Neural cell (in vitro differentiated cells): ENCODE results near the gene NOX1. TPM values are rescaled to one million over a fixed set of nuclear protein-coding genes. Genes with fewer than 3 reads are reported as not detected.

ENCODE experiments used
- H2AFZ ChIP-seq: fragments of 200-600, 300-800 bp; sonication (generic), shearing (Covaris generic); 2 replicates; pipeline ENCODE4 v1.6.0; 2014; ENCODE audit warnings: low read depth, mild to moderate bottlenecking, antibody characterized with exemption, low read length, moderate library complexity
- H3F3A ChIP-seq: fragments of 200-600 bp; shearing (Covaris generic); 2 replicates; pipeline ENCODE4 v1.6.1; 2016; ENCODE audit warnings: mild to moderate bottlenecking, moderate library complexity, mixed read lengths, antibody characterized with exemption, low read length; ENCODE audit not compliant: insufficient read depth, poor library complexity, severe bottlenecking
- H3K27ac ChIP-seq: fragments of 200-600, 300-800 bp; sonication (generic), shearing (Covaris generic); 2 replicates; pipeline ENCODE4 v1.5.1; 2014; ENCODE audit warnings: mild to moderate bottlenecking, low read length, moderate library complexity
- H3K27me3 ChIP-seq: fragments of 300-800, 200-600 bp; sonication (generic), shearing (Covaris generic); 2 replicates; pipeline ENCODE4 v1.6.0; 2014; ENCODE audit warnings: mild to moderate bottlenecking, low read depth, low read length, moderate library complexity; ENCODE audit not compliant: insufficient read depth
- H3K36me3 ChIP-seq: fragments of 300-800, 200-600 bp; sonication (generic), shearing (Covaris generic); 2 replicates; pipeline ENCODE4 v1.5.1; 2014; ENCODE audit warnings: mild to moderate bottlenecking, antibody characterized with exemption, low read length, moderate library complexity; ENCODE audit not compliant: insufficient read depth
- H3K4me2 ChIP-seq: fragments of 300-800, 200-600 bp; sonication (generic), shearing (Covaris generic); 2 replicates; pipeline ENCODE4 v1.6.0; 2014; ENCODE audit warnings: mild to moderate bottlenecking, low read length
- H3K4me3 ChIP-seq: fragments of 300-800, 200-600 bp; sonication (generic), shearing (Covaris generic); 2 replicates; pipeline ENCODE4 v1.5.1; 2014; ENCODE audit warnings: mild to moderate bottlenecking, low read length, moderate library complexity
- H3K79me2 ChIP-seq: fragments of 200-600 bp; shearing (Covaris generic); replicated peaks from 2 replicates; pipeline ENCODE4 v1.6.0; 2014; ENCODE audit warnings: mild to moderate bottlenecking, low read length, moderate library complexity; ENCODE audit not compliant: insufficient read depth
- H3K9ac ChIP-seq: fragments of 300-800, 200-600 bp; sonication (generic), shearing (Covaris generic); 2 replicates; pipeline ENCODE4 v1.6.1; 2016; ENCODE audit warnings: mild to moderate bottlenecking, low read length, mixed read lengths
- H3K9me2 ChIP-seq: fragments of 200-600 bp; shearing (Covaris generic); 2 replicates; pipeline ENCODE4 v1.6.1; 2016; ENCODE audit warnings: mild to moderate bottlenecking, low read length, mixed read lengths; ENCODE audit not compliant: insufficient read depth
- H3K9me3 ChIP-seq: fragments of 200-600, 300-800 bp; sonication (generic), shearing (Covaris generic); 2 replicates; pipeline ENCODE4 v1.6.1; 2016; ENCODE audit warnings: mild to moderate bottlenecking, mixed run types, low read length, moderate library complexity, mixed read lengths
- H4K20me1 ChIP-seq: fragments of 200-600 bp; shearing (Covaris generic); 2 replicates; pipeline ENCODE4 v1.6.1; 2016; ENCODE audit warnings: mild to moderate bottlenecking, mixed run types; ENCODE audit not compliant: insufficient read depth
- EP300 ChIP-seq: fragments of 450-650 bp; conservative IDR thresholded peaks from 2 replicates; pipeline ENCODE4 v1.6.1; 2014; ENCODE audit warnings: antibody characterized with exemption, mild to moderate bottlenecking, moderate library complexity; ENCODE audit not compliant: poor library complexity, severe bottlenecking
- EZH2 ChIP-seq: fragments of 200-600, 300-800 bp; shearing (Covaris generic), sonication (generic); IDR thresholded peaks from 2 replicates; pipeline ENCODE4 v1.6.1; 2014; ENCODE audit warnings: antibody characterized with exemption, low read length, borderline replicate concordance, mild to moderate bottlenecking; ENCODE audit not compliant: insufficient read depth, poor library complexity, severe bottlenecking
- MXI1 ChIP-seq: fragments of 450-650 bp; conservative IDR thresholded peaks from 2 replicates; pipeline ENCODE4 v1.6.1; 2014; ENCODE audit warnings: antibody characterized with exemption, mild to moderate bottlenecking; ENCODE audit not compliant: poor library complexity, severe bottlenecking
- POLR2AphosphoS5 ChIP-seq: IDR thresholded peaks from 2 replicates; pipeline ENCODE4 v1.6.1; 2012
- RAD21 ChIP-seq: fragments of 450-650 bp; conservative IDR thresholded peaks from 2 replicates; pipeline ENCODE4 v1.6.1; 2014; ENCODE audit warnings: antibody characterized with exemption, mild to moderate bottlenecking, moderate library complexity
- SMC3 ChIP-seq: fragments of 450-650 bp; conservative IDR thresholded peaks from 2 replicates; pipeline ENCODE4 v1.6.1; 2014; ENCODE audit warnings: antibody characterized with exemption, mild to moderate bottlenecking, moderate library complexity; ENCODE audit not compliant: poor library complexity
- TAF1 ChIP-seq: IDR thresholded peaks from 2 replicates; pipeline ENCODE4 v1.6.1; 2012; ENCODE audit warnings: low read depth
- polyA plus RNA-seq: library from polyadenylated mRNA; depleted of rRNA; stranded (reverse); fragments of >200 nt; gene quantifications from 2 replicates; pipeline ENCODE4 v1.2.3, GENCODE V29; 2014
- TF ChIP-seq, protein P1 (sequence below): fragments of 450-650 bp; IDR thresholded peaks from 2 replicates; pipeline ENCODE4 v1.5.1; 2014; ENCODE audit warnings: antibody characterized with exemption, mild to moderate bottlenecking, moderate library complexity; ENCODE audit not compliant: poor library complexity, severe bottlenecking
- TF ChIP-seq, protein P2 (sequence below): IDR thresholded peaks from 2 replicates; pipeline ENCODE4 v1.6.1; 2012; ENCODE audit warnings: borderline replicate concordance

Gene NOX1
- polyA plus RNA-seq, 1 donor from 2014 or later, result not detected

DNA sequence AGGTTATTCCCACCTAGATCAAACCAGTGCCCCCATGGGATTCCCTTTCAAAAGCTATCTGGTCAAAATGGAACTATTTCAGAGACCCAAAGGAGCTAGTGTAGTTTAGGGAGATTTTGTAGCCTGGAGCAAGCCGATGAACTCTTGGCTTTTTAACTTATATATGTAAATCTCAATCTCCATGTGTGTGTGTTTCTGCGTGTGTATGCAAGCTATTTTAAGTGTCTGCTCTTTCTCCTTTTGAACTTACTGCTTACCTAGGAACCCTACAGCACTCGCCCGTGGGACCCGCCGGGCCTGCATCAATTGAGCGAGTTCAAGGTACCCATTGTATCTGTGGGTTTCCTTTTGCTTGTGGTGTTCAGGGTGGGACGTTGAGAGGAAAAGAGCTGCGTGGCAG is 43.6 kb downstream of the NOX1 start:
- no peak overlapping the region for H3K27ac ChIP-seq
- H3K4me3 ChIP-seq, result no peak overlapping the region
- H3K36me3 ChIP-seq, result no peaks in the 10 kb centered on the region
- H3K27me3 ChIP-seq, result no peaks in the 10 kb centered on the region
- H2AFZ ChIP-seq, result no peak overlapping the region
- no peaks in the 10 kb centered on the region for H4K20me1 ChIP-seq
- H3K9ac ChIP-seq, result no peak overlapping the region
- H3F3A ChIP-seq, result no peaks in the 10 kb centered on the region
- H3K9me2 ChIP-seq, result no peaks in the 10 kb centered on the region
- no peaks in the 10 kb centered on the region for H3K79me2 ChIP-seq
- no peak overlapping the region for H3K4me2 ChIP-seq
- TF ChIP-seq, protein P1, sequence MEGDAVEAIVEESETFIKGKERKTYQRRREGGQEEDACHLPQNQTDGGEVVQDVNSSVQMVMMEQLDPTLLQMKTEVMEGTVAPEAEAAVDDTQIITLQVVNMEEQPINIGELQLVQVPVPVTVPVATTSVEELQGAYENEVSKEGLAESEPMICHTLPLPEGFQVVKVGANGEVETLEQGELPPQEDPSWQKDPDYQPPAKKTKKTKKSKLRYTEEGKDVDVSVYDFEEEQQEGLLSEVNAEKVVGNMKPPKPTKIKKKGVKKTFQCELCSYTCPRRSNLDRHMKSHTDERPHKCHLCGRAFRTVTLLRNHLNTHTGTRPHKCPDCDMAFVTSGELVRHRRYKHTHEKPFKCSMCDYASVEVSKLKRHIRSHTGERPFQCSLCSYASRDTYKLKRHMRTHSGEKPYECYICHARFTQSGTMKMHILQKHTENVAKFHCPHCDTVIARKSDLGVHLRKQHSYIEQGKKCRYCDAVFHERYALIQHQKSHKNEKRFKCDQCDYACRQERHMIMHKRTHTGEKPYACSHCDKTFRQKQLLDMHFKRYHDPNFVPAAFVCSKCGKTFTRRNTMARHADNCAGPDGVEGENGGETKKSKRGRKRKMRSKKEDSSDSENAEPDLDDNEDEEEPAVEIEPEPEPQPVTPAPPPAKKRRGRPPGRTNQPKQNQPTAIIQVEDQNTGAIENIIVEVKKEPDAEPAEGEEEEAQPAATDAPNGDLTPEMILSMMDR, result no peak
- TF ChIP-seq EP300 (no peak), RAD21 (no peak), SMC3 (no peak), POLR2AphosphoS5 (no peak), EZH2 (no peak)
- H3K9me3 ChIP-seq, result no peaks in the 10 kb centered on the region

DNA sequence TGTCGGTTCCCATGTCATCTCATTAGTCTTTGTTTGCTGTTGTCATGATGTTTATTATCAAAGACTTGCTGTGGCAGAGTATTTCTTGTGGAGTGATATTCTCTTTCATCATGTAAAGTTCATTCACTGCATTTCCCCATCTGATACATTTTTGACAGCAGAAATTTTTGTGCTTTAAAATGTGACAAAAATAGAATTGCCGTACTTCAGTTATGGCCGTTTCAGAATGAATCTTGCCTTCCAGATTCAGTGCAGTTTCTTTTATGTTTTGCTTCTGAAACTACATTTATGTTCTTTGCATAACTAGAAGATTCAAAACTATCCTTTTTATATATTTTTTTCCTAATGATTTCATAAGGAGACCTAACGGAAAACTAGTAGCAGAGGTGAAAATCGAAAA is 44.0 kb downstream of the NOX1 start:
- no peak for TF ChIP-seq EZH2
- TF ChIP-seq, protein P1, result no peak
- TF ChIP-seq MXI1, result no peak
- TF ChIP-seq POLR2AphosphoS5, result no peak
- TF ChIP-seq, protein P2, sequence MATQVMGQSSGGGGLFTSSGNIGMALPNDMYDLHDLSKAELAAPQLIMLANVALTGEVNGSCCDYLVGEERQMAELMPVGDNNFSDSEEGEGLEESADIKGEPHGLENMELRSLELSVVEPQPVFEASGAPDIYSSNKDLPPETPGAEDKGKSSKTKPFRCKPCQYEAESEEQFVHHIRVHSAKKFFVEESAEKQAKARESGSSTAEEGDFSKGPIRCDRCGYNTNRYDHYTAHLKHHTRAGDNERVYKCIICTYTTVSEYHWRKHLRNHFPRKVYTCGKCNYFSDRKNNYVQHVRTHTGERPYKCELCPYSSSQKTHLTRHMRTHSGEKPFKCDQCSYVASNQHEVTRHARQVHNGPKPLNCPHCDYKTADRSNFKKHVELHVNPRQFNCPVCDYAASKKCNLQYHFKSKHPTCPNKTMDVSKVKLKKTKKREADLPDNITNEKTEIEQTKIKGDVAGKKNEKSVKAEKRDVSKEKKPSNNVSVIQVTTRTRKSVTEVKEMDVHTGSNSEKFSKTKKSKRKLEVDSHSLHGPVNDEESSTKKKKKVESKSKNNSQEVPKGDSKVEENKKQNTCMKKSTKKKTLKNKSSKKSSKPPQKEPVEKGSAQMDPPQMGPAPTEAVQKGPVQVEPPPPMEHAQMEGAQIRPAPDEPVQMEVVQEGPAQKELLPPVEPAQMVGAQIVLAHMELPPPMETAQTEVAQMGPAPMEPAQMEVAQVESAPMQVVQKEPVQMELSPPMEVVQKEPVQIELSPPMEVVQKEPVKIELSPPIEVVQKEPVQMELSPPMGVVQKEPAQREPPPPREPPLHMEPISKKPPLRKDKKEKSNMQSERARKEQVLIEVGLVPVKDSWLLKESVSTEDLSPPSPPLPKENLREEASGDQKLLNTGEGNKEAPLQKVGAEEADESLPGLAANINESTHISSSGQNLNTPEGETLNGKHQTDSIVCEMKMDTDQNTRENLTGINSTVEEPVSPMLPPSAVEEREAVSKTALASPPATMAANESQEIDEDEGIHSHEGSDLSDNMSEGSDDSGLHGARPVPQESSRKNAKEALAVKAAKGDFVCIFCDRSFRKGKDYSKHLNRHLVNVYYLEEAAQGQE, result no peak
- TF ChIP-seq SMC3, result no peak
- no peak for TF ChIP-seq RAD21
- no peak for TF ChIP-seq TAF1
- no peak for TF ChIP-seq EP300
- Histone ChIP-seq H3K4me2 (no peak overlapping the region), H4K20me1 (no peaks in the 10 kb centered on the region), H3F3A (no peaks in the 10 kb centered on the region), H3K4me3 (no peak overlapping the region), H3K9me3 (no peaks in the 10 kb centered on the region), H3K27ac (no peak overlapping the region), H3K36me3 (no peaks in the 10 kb centered on the region), H3K9me2 (no peaks in the 10 kb centered on the region), H3K79me2 (no peaks in the 10 kb centered on the region), H3K27me3 (no peaks in the 10 kb centered on the region), H3K9ac (no peak overlapping the region), H2AFZ (no peak overlapping the region)
